Daoy (cell line): ENCODE measurements around the gene MBOAT1. TPM values are rescaled to one million over a fixed set of nuclear protein-coding genes. Genes with fewer than 3 reads are reported as not detected.
A peak's percentile ranks its signal among the peaks of the same experiment; 100 is the strongest.
"Not testable (repeated sequence)": the region's sequence is repeated elsewhere in the genome, so short reads cannot be mapped to it uniquely, and the experiment has no call there.

Source experiments
- DNase-seq: peaks from one replicate; pipeline ENCODE4 v3.0.0-alpha.2; 2015; ENCODE audit warnings: low read depth
- total RNA-seq: library from RNA; depleted of rRNA; stranded (reverse); fragments of >200 nt; shearing (Covaris generic); gene quantifications from 2 replicates; pipeline ENCODE4 v1.2.3, GENCODE V29; 2014; rRNA removed

The MBOAT1 gene, protein sequence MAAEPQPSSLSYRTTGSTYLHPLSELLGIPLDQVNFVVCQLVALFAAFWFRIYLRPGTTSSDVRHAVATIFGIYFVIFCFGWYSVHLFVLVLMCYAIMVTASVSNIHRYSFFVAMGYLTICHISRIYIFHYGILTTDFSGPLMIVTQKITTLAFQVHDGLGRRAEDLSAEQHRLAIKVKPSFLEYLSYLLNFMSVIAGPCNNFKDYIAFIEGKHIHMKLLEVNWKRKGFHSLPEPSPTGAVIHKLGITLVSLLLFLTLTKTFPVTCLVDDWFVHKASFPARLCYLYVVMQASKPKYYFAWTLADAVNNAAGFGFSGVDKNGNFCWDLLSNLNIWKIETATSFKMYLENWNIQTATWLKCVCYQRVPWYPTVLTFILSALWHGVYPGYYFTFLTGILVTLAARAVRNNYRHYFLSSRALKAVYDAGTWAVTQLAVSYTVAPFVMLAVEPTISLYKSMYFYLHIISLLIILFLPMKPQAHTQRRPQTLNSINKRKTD
- total RNA-seq = 10.5 and 11.9 TPM in 2 replicates

DNA sequence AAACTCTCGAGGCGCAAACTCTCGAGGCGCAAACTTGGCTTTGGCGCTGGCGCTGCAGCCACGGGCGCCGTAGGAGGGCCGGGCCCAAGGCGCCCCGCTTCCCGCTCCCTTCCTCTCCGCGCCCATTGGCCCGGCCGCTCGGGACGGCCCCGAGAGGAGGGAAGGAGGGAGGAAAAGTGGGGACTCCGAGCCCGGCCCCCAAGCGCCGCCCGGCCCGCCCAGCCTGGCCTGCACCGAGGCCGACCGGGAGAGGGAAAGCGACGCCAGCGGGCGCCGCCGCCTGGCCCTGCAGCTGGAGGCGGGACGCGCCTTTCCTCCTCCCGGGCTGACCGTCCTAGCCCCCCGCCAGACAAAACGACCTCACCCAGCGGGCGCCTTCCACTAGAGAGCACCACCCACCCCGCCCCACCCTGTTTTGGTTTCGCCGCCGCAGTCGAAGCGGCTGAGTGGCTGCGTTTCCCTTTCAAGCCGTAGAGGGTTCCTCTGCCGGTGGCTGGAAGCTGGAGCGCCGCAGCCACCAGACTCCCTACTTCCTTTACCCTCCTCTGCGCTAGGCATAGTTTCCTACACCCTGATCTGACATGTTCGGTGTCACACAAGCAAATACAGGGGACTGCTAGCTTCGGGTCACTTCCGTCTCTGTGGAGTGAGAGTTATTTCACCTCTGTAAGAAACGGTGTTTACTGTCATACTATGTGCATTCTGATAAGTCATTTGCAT lies at the start of gene MBOAT1:
MBOAT1 (minus strand) TSS at position 78 of the 720 bp plus-strand sequence. CDS start 235 bp downstream, outside the sequence.
- peak; percentile 97 for DNase-seq

DNA sequence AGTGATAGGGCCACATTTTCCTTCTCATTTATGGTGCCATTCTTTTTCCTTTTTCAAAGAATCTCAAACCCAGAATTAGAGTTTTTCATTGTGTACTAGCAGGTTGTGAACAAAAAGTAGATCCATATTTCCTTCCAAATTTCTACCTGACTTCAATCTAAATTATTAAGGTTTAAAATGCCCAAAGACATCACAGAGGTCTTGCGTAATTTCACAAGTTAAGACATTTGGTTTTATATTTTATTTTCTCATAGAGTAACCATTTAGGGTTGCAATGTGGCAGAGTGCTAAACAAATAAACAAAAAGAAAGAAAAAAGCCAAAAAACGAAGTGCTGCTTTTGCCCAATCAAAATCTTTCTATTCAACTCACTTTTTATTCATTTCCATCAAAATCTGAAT lies 49.4 kb upstream of the MBOAT1 start:
- no peak for DNase-seq

GRCh38 chr6:20260360-20260759 lies 48.1 kb upstream of the MBOAT1 start:
- no peak for DNase-seq

GRCh38 chr6:20259316-20260049 lies 47.2 kb upstream of the MBOAT1 start:
- DNase-seq = no peak

DNA sequence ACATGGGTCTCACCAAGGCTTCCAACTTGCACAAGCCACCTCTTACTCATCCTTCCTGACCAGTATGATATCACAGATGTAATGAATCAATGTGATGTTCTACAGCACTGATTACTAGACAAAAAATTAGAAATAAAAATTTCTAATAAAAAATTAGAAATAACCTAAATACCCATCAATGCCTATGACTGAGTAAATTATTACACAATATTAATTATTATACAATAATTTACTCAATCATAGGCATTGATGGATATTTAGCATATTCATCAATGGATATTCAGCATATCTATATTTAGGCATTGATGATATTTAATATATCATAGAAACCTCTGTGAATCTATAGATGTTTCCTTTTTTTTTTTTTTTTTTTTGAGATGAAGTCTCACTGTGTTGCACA lies 43.2 kb upstream of the MBOAT1 start:
- no peak for DNase-seq

- DNase-seq = no peak
Observed at GRCh38 chr6:20254295-20254694, 42.0 kb upstream of the MBOAT1 start.

DNA sequence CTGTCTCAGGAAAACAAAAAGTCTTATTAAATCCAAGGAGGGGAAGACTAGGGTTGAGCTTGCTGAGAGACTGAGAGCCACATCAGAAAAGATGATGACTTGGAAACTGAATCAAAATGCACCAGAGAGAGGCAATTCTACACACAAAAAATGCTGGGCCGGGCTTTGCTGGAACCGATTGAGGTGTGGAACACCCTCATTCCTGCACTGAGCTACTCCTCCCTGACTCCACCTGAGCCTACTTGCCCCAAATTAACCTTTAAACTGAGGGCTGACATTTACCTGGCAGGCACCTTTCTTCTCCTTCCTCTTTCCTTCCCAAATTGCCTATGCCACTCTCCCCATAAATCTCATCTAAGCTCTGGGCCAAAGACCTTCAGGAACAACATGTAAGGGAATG lies 40.8 kb upstream of the MBOAT1 start:
- DNase-seq = no peak

DNA sequence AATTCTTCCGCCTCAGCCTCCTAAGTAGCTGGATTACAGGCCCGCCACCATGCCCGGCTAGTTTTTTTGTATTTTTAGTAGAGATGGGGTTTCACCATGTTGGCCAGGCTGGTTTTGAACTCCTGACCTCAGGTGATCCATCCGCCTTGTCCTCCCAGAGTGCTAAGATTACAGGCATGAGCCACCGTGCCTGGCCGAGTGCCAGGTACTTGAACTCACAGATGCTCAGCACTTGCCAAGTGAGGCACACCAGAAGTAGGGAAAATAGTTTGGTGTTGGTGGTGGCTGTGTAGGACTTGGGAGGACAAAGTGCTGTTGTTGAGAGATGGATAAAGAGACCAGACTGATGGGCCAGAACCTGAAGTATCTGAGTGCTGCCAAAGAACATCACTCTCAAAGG lies 40.0 kb upstream of the MBOAT1 start:
- peak; percentile 46 for DNase-seq

DNA sequence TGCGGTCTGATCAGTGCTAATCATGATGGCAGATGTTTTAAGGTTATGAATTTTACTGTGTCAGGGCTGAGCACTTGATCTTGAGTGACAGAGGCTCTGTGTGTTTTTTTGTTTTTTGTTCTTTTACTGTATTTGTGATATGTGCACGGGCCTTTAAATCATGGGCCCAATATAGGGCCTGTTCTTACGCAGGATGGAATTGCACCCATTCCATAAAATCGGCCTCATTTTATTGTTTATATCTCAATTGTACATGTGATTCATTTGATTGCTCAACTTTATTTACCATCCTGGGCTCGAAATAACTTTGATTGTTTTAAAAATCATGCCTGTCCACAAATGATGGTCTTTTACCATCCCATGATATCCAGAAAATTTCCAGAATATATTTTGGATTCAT lies 39.3 kb upstream of the MBOAT1 start:
- DNase-seq = no peak

- no peak for DNase-seq
Observed at GRCh38 chr6:20246125-20246524, 33.9 kb upstream of the MBOAT1 start.

DNA sequence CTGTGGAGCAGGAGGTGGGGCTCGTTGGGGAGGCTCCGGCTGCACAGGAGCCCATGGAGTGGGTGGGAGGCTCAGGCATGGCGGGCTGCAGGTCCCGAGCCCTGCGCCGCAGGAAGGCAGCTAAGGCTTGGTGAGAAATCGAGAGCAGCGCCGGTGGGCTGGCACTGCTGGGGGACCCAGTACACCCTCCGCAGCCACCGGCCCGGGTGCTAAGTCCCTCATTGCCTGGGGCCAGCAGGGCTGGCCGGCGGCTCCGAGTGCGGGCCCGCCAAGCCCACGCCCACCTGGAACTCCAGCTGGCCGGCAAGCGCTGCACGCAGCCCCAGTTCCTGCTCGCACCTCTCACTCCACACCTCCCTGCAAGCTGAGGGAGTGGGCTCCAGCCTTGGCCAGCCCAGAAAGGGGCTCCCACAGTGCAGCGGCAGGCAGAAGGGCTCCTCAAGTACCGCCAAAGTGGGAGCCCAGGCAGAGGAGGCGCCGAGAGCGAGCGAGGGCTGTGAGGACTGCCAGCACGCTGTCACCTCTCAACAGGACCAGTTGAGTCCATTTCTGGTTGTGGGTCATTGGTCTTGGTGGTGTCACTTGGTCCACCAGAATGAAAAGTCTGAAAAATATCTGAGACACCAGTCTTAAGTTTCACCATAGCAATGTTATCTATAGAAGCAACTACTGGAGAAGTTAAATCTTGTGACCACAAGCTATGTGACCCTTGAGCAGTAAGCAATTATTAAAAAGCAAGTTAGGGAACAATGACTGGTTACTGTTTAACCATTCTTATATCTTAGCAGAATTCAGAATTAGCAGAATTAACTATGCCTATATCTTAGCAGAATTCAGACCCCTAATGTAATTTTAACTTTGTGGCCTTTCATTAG lies 32.8 kb upstream of the MBOAT1 start:
- DNase-seq = not testable (repeated sequence)

- DNase-seq = no peak
Observed at GRCh38 chr6:20243288-20243687, 31.0 kb upstream of the MBOAT1 start.

DNA sequence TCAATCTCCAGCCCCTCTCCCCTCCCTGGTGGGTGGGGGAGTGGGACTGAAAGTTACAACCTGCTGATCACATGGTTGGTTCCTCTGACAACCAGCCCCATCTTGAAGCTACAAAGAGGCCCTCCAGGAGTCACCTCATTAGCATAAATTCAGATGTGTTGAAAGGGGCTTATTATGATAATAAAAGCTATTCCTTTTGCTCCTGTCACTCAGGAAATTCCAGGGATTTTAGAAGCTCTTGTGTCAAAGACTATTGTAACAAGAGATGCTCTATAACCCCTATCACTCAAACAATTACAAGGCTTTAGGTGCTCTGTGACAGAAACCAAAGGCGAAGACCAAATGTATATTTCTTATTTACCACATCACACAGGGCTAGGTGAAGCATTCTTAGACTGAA lies 30.1 kb upstream of the MBOAT1 start:
- no peak for DNase-seq

- DNase-seq = no peak
Observed at GRCh38 chr6:20241102-20241501, 28.8 kb upstream of the MBOAT1 start.

- DNase-seq = no peak
Observed at GRCh38 chr6:20238688-20239587, 26.7 kb upstream of the MBOAT1 start.

DNA sequence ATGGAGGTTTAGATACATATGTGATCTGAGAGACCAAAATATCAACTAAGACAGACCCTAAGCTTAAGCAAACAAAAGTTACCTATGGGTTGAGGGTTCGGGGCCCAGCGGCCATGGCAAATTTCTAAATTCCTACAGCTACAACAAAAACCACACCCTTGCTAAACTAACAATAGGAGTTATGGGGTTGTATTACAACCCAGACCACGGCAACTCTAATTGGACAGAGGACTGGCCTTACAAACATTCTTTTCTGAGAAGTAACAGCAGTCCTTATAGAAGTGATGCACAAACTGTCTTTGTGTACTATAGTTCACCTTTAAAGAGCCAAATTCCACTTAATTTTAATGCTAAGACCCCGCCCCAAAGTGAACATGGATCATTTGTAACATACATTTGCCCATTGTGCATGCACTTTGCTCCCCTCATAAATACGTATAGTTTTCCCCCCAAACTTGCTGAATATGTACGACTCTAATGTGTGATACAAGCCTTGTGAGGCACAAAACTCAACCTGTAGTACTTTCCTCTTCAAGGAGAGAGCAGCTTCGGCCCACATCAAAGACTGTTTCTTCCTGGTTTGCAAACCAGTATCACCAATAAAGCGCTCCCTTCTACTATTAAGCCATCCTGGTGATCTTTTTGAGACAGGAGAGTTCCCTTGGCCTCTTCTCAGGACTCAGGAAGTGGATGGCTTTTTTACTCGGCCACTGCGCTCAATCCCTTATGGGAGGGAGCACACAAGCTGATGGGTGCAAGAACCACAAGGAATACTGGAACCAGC lies 25.6 kb upstream of the MBOAT1 start:
- DNase-seq = no peak

- DNase-seq = no peak
Observed at GRCh38 chr6:20236909-20237600, 24.8 kb upstream of the MBOAT1 start.

- DNase-seq = no peak
Observed at GRCh38 chr6:20236344-20236743, 24.1 kb upstream of the MBOAT1 start.

DNA sequence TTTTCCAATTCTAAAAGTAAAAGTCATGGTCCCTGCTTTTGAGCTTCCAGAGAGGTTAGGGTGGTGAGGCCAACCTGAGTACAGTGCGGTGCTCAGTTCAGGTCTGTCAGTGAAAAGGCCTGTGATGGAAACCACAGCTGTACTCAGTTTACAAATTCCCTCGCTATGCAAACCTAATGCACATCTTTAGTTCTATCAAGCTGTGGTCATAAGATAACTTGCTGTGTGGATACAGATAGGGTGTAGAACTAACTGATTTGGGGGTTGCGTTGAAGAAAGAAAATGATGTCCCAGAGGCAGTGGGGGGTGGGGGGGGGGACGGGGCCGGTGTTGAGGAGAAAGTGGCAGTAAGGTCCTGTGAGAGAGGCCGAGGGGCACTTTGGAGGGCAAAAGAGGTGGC lies 22.8 kb upstream of the MBOAT1 start:
- no peak for DNase-seq
